ENCODE data around the gene SLX1A.
"Not testable (repeated sequence)": the region's sequence is repeated elsewhere in the genome, so short reads cannot be mapped to it uniquely, and the experiment has no call there.

SLX1A gene

DNA sequence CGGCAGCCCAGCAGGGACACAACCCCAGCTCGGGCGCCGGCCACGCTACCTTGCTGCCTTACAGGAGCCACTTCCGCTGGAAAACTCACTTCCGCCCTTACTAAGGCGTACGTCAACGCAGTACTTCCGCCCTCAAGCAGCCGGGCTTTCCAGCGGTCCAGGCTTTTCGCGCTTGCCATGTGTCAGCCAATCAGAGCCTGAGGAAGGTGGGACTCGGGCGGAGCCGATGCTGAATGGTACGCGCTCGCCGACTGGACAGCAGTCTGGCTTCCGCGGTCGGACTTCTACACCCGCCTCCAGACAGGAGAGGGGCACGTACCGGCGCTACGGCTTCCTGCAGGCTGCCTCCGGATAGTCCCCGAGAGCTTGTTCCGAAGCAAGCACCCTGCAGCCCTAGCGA lies at the start of gene SLX1A, which contains the start of gene BOLA2B:
TSS of gene SLX1A (plus strand) at position 261 of the 400 bp plus-strand sequence. CDS start 210 bp downstream, outside the sequence.
TSS of gene BOLA2B (minus strand) at position 52 of the 400 bp plus-strand sequence. CDS start 71 bp downstream, outside the sequence.
- not testable (repeated sequence) for DNase-seq (ENCODE audit: low read depth)

DNA sequence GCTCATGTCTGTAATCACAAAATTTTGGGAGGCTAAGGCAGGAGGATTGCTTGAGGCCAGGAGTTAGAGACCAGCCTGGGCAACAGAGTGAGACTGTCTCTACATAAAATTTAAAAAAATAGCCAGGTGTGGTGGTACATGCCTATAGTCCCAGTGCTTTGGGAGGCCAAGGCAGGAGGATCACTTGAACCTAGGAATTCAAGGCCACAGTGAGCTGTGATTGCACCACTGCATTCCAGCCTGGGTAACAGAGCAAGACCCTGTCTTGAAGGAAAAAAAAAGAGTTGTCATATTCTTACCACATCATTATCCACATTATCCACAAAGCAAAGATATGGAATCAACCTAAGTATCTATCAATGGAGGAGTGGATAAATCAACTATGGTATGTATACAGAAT lies 49.7 kb upstream of the SLX1A start:
- DNase-seq (ENCODE audit: low read depth) = no peak

DNA sequence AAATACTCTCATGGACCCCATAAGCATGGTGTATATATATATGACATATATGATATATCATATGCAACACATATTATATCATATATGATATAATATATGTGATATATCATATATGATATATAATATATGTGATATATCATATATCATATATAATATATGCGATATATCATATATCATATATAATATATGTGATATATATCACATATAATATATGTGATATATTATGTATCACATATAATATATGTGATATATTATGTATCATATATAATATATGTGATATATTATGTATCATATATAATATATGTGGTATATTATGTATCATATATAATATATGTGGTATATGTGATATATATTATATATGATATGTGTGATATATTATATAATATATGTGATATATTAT lies 48.8 kb upstream of the SLX1A start:
- DNase-seq (ENCODE audit: low read depth) = no peak

DNA sequence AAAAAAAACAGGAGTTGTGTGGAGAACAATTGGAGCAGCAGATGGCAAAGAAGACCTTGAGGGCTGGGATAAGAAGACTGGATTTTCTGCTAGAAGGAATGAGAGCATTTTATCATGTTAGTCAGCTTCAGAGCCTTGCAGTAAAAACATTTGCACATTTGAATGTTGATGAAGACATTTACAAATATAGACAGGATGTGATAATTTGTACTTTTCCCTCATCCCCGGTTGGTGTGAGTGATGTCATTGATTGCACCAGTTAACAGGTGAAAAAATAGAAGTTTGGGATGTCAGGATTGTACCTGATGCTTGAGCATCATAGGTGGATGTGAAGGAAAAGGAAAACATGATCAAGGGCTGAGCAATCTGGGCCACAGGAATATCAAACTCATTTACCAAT lies 48.0 kb upstream of the SLX1A start:
- DNase-seq (ENCODE audit: low read depth) = no peak

GRCh38 chr16:30147843-30148510 lies 45.7 kb upstream of the SLX1A start:
- no peak for DNase-seq (ENCODE audit: low read depth)

DNA sequence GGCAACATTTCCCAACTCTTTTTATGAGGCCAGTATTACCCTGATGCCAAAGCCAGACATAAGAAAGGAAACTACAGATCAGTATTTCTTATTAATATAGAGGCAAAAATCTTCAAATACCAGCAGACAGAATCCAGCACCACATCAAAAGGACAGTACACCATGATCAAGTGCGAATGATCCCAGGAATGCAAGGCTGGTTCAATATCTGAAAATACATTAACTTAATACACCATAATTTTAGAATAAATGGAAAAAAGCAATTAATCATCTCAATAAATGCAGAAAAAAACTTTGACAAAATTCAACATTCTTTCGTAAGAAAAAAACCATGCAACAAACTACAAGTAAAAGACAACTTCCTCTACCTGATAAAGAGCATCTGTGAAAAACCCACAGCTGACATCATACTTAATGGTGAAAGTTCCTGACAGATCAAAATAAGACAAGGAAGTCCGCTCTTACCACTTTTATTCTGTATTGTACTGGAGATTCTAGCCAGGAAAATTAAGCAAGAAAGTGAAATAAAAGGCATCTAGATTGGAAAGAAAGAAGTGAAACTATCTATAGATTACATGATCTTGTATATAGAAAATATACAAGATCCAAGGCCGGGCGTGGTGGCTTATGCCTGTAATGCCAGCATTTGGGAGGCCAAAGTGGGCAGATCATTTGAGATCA lies 44.3 kb upstream of the SLX1A start:
- DNase-seq (ENCODE audit: low read depth) = no peak

DNA sequence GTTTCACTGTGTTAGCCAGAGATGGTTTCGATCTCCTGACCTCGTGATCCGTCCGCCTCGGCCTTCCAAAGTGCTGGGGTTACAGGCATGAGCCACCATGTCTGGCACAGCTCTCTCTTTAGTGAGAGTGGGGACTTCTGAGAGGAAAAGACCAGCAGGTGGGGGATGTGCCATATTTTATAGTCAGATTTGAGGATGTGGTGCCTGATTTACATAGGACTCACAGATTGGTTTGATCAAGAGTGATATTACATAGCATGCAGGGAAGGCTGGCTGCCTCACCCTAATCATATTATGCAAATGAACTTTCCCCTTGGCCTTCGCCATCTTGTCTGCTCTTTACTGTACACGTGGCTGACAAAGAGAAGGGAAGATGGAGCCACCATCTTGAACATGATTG lies 42.6 kb upstream of the SLX1A start:
- no peak for DNase-seq (ENCODE audit: low read depth)

DNA sequence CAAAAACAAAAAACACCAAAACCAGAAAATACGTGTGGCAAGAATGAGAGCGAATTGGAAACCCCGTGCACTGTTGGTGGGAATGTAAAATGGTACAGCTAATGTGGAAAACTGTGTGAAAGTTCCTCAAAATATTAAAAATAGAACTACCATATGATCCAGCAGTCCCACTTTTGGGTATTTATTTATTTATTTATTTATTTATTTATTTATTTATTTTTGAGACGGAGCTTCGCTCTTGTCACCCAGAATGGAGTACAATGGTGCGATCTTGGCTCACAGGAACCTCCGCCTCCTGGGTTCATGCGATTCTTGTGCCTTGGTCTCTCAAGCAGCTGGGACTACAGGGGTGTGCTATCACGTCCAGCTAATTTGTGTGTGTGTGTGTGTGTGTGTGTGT lies 41.2 kb upstream of the SLX1A start:
- no peak for DNase-seq (ENCODE audit: low read depth)

DNA sequence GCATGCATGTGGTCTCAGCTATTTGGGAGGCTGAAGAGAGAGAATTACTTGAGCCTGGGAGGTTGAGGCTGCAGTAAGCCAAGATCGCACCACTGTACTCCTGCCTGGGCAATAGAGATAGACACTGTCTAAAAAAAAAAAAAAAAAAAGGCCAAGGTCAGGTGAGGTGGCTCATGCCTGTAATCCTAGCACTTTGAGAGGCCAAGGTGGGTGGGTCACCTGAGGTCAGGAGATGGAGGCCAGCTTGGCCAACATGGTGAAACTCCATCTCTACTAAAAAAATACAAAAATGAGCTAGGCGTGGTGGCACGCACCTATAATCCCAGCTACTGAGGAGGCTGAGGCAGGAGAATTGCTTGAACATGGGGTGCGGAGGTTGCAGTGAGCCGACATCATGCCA lies 38.5 kb upstream of the SLX1A start:
- no peak for DNase-seq (ENCODE audit: low read depth)

DNA sequence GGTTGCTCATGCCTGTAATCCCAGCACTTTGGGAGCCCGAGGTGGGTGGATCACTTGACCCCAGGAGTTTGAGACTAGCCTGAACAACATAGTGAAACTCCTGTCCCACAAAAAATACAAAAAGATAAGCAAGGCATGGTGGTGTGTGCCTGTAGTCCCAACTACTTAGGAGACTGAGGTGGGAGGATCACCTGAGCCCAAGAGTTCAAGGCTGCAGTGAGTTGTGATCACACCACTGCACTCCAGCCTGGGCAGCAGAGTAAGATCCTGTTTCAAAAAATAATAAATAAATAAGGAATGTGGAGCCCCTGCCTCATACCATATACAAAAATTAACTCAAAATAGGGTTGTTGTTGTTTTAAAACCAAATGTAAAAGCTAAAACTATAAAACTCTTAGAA lies 36.5 kb upstream of the SLX1A start:
- DNase-seq (ENCODE audit: low read depth) = no peak

DNA sequence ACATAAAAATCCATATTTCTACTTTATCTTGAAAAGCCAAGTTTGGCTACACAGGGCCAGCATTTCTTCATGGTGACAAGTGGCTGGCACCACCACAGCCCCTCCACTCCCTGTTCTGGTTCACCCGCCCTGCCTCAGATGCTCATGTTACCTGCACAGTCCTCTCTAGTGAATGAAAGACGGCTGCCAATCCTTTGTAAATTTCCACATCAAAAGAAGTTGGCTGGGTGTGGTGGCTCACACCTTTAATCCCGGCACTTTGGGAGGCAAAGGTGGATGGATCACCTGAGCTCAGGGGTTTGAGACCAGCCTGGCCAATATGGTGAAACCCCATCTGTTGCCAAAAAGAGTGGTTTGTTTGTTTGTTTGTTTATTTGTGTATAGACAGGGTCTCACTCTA lies 30.1 kb upstream of the SLX1A start:
- DNase-seq (ENCODE audit: low read depth) = no peak

DNA sequence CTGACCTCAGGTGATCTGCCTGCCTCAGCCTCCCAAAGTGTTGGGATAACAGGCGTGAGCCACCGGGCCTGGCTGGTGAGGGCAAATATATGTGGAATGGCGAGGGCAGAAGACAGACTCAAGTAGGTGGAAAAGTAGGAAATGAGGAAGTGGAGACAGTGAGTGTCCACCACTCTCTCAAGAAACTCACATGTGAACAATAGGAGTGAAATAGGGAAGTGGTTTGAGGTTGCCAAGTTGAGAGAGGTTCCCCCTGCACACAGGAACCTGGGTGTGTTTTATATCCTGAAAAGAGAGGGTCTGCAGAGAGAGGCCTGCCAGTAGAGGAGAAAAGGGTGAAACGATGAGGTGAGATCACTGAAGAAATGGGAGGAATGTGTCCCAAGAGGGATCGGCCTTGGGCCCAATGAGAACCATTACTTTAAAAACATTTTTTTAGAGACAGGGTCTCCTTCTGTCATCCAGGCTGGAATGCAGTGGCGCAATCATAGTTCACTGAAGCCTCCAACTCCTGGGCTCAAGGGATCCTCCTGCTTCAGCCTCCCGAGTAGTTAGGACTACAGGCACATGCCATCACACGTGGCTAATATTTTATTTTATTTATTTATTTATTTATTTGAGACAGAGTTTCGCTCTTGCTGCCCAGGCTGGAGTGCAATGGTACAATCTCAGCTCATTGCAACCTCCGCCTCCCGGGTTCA lies 27.3 kb upstream of the SLX1A start:
- DNase-seq (ENCODE audit: low read depth) = no peak

DNA sequence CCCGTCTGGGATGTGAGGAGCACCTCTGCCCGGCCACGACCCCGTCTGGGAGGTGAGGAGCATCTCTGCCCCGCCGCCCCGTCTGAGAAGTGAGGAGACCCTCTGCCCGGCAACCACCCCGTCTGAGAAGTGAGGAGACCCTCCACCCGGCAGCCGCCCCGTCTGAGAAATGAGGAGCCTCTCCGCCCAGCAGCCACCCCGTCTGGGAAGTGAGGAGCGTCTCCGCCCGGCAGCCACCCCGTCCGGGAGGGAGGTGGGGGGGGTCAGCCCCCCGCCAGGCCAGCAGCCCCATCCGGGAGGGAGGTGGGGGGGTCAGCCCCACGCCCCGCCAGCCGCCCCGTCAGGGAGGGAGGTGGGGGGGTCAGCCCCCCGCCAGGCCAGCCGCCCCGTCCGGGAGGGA lies 24.9 kb upstream of the SLX1A start:
- not testable (repeated sequence) for DNase-seq (ENCODE audit: low read depth)

DNA sequence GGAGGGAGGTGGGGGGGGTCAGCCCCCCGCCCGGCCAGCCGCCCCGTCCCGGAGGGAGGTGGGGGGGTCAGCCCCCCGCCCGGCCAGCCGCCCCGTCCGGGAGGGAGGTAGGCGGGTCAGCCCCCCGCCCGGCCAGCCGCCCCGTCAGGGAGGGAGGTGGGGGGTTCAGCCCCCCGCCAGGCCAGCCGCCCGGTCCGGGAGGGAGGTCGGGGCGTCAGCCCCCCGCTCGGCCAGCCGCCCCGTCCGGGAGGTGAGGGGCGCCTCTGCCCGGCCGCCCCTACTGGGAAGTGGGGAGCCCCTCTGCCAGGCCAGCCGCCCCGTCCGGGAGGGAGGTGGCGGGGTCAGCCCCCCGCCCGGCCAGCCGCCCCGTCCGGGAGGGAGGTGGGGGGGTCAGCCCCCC lies 24.3 kb upstream of the SLX1A start:
- DNase-seq (ENCODE audit: low read depth) = not testable (repeated sequence)

- not testable (repeated sequence) for DNase-seq (ENCODE audit: low read depth)
Observed at GRCh38 chr16:30170145-30170544, 23.5 kb upstream of the SLX1A start.

- no peak for DNase-seq (ENCODE audit: low read depth)
Observed at GRCh38 chr16:30173054-30173453, 20.6 kb upstream of the SLX1A start.

DNA sequence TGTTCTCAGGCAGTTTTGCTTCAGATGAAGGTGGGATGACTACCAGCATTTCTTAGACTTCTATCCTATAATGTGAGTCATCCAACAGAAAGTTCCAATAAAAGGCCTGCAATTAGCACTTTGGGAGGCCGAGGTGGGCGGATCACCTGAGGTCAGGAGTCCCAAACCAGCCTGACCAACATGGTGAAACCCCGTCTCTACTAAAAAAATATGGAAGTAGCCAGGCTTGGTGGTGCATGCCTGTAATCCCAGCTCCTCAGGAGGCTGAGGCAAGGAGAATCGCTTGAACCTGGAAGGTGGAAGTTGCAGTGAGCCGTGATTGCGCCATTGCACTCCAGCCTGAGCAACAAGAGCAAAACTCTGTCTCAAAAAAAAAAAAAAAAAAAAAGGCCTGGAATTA lies 16.8 kb upstream of the SLX1A start:
- DNase-seq (ENCODE audit: low read depth) = not testable (repeated sequence)

GRCh38 chr16:30179195-30179594 lies 14.5 kb upstream of the SLX1A start:
- DNase-seq (ENCODE audit: low read depth) = no peak

GRCh38 chr16:30179931-30180330 lies 13.7 kb upstream of the SLX1A start:
- DNase-seq (ENCODE audit: low read depth) = no peak

DNA sequence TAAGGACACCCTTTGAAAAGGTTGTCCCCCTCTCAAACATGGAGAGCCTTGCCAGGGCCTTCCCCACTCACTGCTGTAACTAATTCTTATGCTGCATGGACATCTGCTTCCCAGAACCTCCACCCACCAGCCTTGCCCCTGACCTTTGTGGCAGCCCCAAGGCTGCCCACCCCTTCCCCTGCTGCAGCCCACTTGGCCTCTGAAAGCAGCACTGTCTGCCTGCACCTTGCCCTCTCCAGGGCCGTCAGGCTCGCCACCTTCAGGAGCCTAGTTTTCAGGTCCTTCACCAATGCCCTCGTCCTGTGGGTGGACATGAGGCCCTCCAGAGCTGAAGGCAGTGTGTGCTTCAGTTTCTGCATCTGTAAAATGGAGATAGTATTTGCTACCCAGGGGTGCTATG lies 12.9 kb upstream of the SLX1A start:
- no peak for DNase-seq (ENCODE audit: low read depth)

- peak; percentile 81 for DNase-seq (ENCODE audit: low read depth)
Observed at GRCh38 chr16:30183233-30184095, 10.2 kb upstream of the SLX1A start, which contains the start of gene CORO1A. Gene CORO1A (plus strand): TSS chr16:30183602. CDS start chr16:30185210, 1,608 bp downstream.

All from iris pigment epithelial cell (primary cell).